ENCODE results near the gene HACD3. TPM values are rescaled to one million over a fixed set of nuclear protein-coding genes. Genes with fewer than 3 reads are reported as not detected.

Gene HACD3
- total RNA-seq, 1 donor from 2014 or later, result 156 TPM

GRCh38 chr15:65583701-65584100 is 53.4 kb downstream of the HACD3 start:
- H3K9me3 Mint-ChIP-seq (ENCODE audit: low read depth), result no peaks in the 10 kb centered on the region
- TF ChIP-seq CTCF (IDR thresholded peaks at IDR 0.05; ENCODE audit: unreplicated experiment), result no peak
- peaks cover 41% of the 10 kb centered on the region for H3K4me1 Mint-ChIP-seq (ENCODE audit: low read depth)
- H3K27me3 Mint-ChIP-seq, result no peaks in the 10 kb centered on the region
- DNase-seq (ENCODE audit: low spot score, unreplicated experiment), result no peak
- no peak overlapping the region for H3K4me3 Mint-ChIP-seq (ENCODE audit: low read depth)
- H3K27ac Mint-ChIP-seq, result peak overlapping the region; percentile 96
- peaks cover 33% of the 10 kb centered on the region for H3K36me3 Mint-ChIP-seq (ENCODE audit: insufficient read depth)

- DNase-seq (ENCODE audit: low spot score, unreplicated experiment), result no peak
- no peak overlapping the region for H3K4me3 Mint-ChIP-seq (ENCODE audit: low read depth)
- H3K27me3 Mint-ChIP-seq, result no peaks in the 10 kb centered on the region
- no peaks in the 10 kb centered on the region for H3K9me3 Mint-ChIP-seq (ENCODE audit: low read depth)
- peaks cover 41% of the 10 kb centered on the region for H3K4me1 Mint-ChIP-seq (ENCODE audit: low read depth)
- peak overlapping the region; percentile 96 for H3K27ac Mint-ChIP-seq
- TF ChIP-seq CTCF (IDR thresholded peaks at IDR 0.05; ENCODE audit: unreplicated experiment), result no peak
- H3K36me3 Mint-ChIP-seq (ENCODE audit: insufficient read depth), result peaks cover 33% of the 10 kb centered on the region
These were observed 54.0 kb downstream of the HACD3 start for GRCh38 chr15:65584241-65584640.

GRCh38 chr15:65587094-65587493 is 56.8 kb downstream of the HACD3 start:
- Mint-ChIP-seq H3K27ac (no peak overlapping the region), H3K4me3 (ENCODE audit: low read depth) (no peak overlapping the region), H3K27me3 (no peaks in the 10 kb centered on the region), H3K9me3 (ENCODE audit: low read depth) (no peaks in the 10 kb centered on the region), H3K36me3 (ENCODE audit: insufficient read depth) (peaks cover 40% of the 10 kb centered on the region), H3K4me1 (ENCODE audit: low read depth) (peaks cover 36% of the 10 kb centered on the region)
- DNase-seq (ENCODE audit: low spot score, unreplicated experiment), result no peak
- no peak for TF ChIP-seq CTCF (IDR thresholded peaks at IDR 0.05; ENCODE audit: unreplicated experiment)

- H3K27me3 Mint-ChIP-seq, result no peaks in the 10 kb centered on the region
- peaks cover 20% of the 10 kb centered on the region for H3K36me3 Mint-ChIP-seq (ENCODE audit: insufficient read depth)
- TF ChIP-seq CTCF (IDR thresholded peaks at IDR 0.05; ENCODE audit: unreplicated experiment), result peak; percentile 66
- DNase-seq (ENCODE audit: low spot score, unreplicated experiment), result no peak
- H3K4me3 Mint-ChIP-seq (ENCODE audit: low read depth), result no peak overlapping the region
- no peaks in the 10 kb centered on the region for H3K9me3 Mint-ChIP-seq (ENCODE audit: low read depth)
- no peak overlapping the region for H3K27ac Mint-ChIP-seq
- H3K4me1 Mint-ChIP-seq (ENCODE audit: low read depth), result no peaks in the 10 kb centered on the region
These were observed 65.7 kb downstream of the HACD3 start for GRCh38 chr15:65595960-65596359.

GRCh38 chr15:65598468-65598867 is 68.2 kb downstream of the HACD3 start:
- no peak for DNase-seq (ENCODE audit: low spot score, unreplicated experiment)
- H3K27ac Mint-ChIP-seq, result peak overlapping the region; percentile 60

More at GRCh38 chr15:65598468-65598867, 68.2 kb downstream of the HACD3 start:
- H3K27me3 Mint-ChIP-seq, result no peaks in the 10 kb centered on the region
- H3K36me3 Mint-ChIP-seq (ENCODE audit: insufficient read depth), result peaks cover 17% of the 10 kb centered on the region
- no peak overlapping the region for H3K4me3 Mint-ChIP-seq (ENCODE audit: low read depth)
- no peaks in the 10 kb centered on the region for H3K4me1 Mint-ChIP-seq (ENCODE audit: low read depth)
- no peaks in the 10 kb centered on the region for H3K9me3 Mint-ChIP-seq (ENCODE audit: low read depth)
- TF ChIP-seq CTCF (IDR thresholded peaks at IDR 0.05; ENCODE audit: unreplicated experiment), result no peak
